Brain pericyte (primary cell): Measurements from ENCODE around the gene JPT1.
"Not testable (repeated sequence)": the region's sequence is repeated elsewhere in the genome, so short reads cannot be mapped to it uniquely, and the experiment has no call there.

Experiments
- DNase-seq: peaks from one replicate; pipeline ENCODE4 v3.0.0-alpha.2; 2012; ENCODE audit warnings: low read depth, low spot score

The JPT1 gene

GRCh38 chr17:75158480-75158879 is 4.2 kb upstream of the JPT1 start:
- not testable (repeated sequence) for DNase-seq

GRCh38 chr17:75155191-75155601 is 884 bp upstream of the JPT1 start:
- DNase-seq = no peak

GRCh38 chr17:75153780-75154194 is 525 bp downstream of the JPT1 start:
- no peak for DNase-seq

- no peak for DNase-seq
Observed at GRCh38 chr17:75152922-75153779, 1.2 kb downstream of the JPT1 start.

GRCh38 chr17:75152523-75152921 is 1.8 kb downstream of the JPT1 start:
- no peak for DNase-seq

- no peak for DNase-seq
Observed at GRCh38 chr17:75151930-75152329, 2.4 kb downstream of the JPT1 start.

- no peak for DNase-seq
Observed at GRCh38 chr17:75147878-75148546, 6.3 kb downstream of the JPT1 start.

GRCh38 chr17:75146592-75146991 is 7.7 kb downstream of the JPT1 start:
- no peak for DNase-seq

- DNase-seq = no peak
Observed at GRCh38 chr17:75144816-75145512, 9.3 kb downstream of the JPT1 start.

GRCh38 chr17:75142236-75142971 is 11.9 kb downstream of the JPT1 start:
- no peak for DNase-seq

GRCh38 chr17:75138519-75138918 is 15.8 kb downstream of the JPT1 start:
- DNase-seq = no peak

- DNase-seq = not testable (repeated sequence)
Observed at GRCh38 chr17:75137762-75138161, 16.6 kb downstream of the JPT1 start.

- no peak for DNase-seq
Observed at GRCh38 chr17:75135946-75136345, 18.4 kb downstream of the JPT1 start.

- no peak for DNase-seq
Observed at GRCh38 chr17:75135452-75135851, 18.9 kb downstream of the JPT1 start.

GRCh38 chr17:75133607-75134347 is 20.5 kb downstream of the JPT1 start:
- DNase-seq = not testable (repeated sequence)

- no peak for DNase-seq
Observed at GRCh38 chr17:75133001-75133400, 21.3 kb downstream of the JPT1 start.

- DNase-seq = not testable (repeated sequence)
Observed at GRCh38 chr17:75132018-75133000, 22.0 kb downstream of the JPT1 start.

- DNase-seq = peak; percentile 31
Observed at GRCh38 chr17:75131278-75132017, 22.9 kb downstream of the JPT1 start, which contains the start of gene NT5C. TSS of gene NT5C (minus strand) at chr17:75131742. CDS start at chr17:75131707, 35 bp downstream.
